Measurements from ENCODE around the gene ZNF853.
"Not testable (repeated sequence)": the region's sequence is repeated elsewhere in the genome, so short reads cannot be mapped to it uniquely, and the experiment has no call there.

Gene ZNF853

GRCh38 chr7:6652446-6653011, 37.1 kb downstream of the ZNF853 start:
- DNase-seq (ENCODE audit: low spot score): no peak

GRCh38 chr7:6653071-6654003, 37.9 kb downstream of the ZNF853 start:
- DNase-seq (ENCODE audit: low spot score): no peak

GRCh38 chr7:6654113-6654841, 38.9 kb downstream of the ZNF853 start:
- DNase-seq (ENCODE audit: low spot score): no peak

GRCh38 chr7:6654842-6655610, 39.6 kb downstream of the ZNF853 start:
- DNase-seq (ENCODE audit: low spot score): no peak

- no peak for DNase-seq (ENCODE audit: low spot score)
Measured at GRCh38 chr7:6655636-6656385, 40.4 kb downstream of the ZNF853 start.

- no peak for DNase-seq (ENCODE audit: low spot score)
Measured at GRCh38 chr7:6656413-6656812, 41.0 kb downstream of the ZNF853 start.

- no peak for DNase-seq (ENCODE audit: low spot score)
Measured at GRCh38 chr7:6658618-6659345, 43.4 kb downstream of the ZNF853 start.

- DNase-seq (ENCODE audit: low spot score): not testable (repeated sequence)
Measured at GRCh38 chr7:6670851-6671250, 55.4 kb downstream of the ZNF853 start.
